ENCODE data around the gene KRT6B. TPM values are rescaled to one million over a fixed set of nuclear protein-coding genes. Genes with fewer than 3 reads are reported as not detected.

Gene KRT6B
- total and polyA plus RNA-seq, 2 of the 8 experiments (the other 6 are each of a cell fraction or from before 2014, with no cell fraction given) = not detected

GRCh38 chr12:52427083-52427482 lies 24.9 kb downstream of the KRT6B start:
- no peaks in the 10 kb centered on the region; a peak in 2 of 7 replicates for H3K4me1 ChIP-seq (replicated peaks in 1 of 4; ENCODE audit: control insufficient read depth in 3 of 4, insufficient read depth in 4 of 4, low read length in 3 of 4)
- H2BK15ac ChIP-seq (ENCODE audit: low read length) = no peak overlapping the region
- no peaks in the 10 kb centered on the region for H3K23me2 ChIP-seq (ENCODE audit: low read depth, low read length)
- no peak overlapping the region for H2AK5ac ChIP-seq (ENCODE audit: low read depth, low read length)
- no peak overlapping the region for H3K4ac ChIP-seq (replicated peaks; ENCODE audit: insufficient read length, low read depth, low read length)
- no peak overlapping the region for H3K27ac ChIP-seq (ENCODE audit: low read depth, low read length)
- TF ChIP-seq SIN3A (conservative IDR thresholded peaks at IDR 0.05 in 1 of 2, IDR thresholded peaks at IDR 0.05 in 1 of 2; ENCODE audit: low read depth in 1 of 2, low read length in 2 of 2) = no peak
- no peak overlapping the region for H2BK120ac ChIP-seq (replicated peaks; ENCODE audit: low read depth, low read length)
- 73% methylated on average over 1 of the region's 1 CpG; no CpG with 5 or more reads in 1 of the 2 experiments for WGBS, 2 experiments (ENCODE audit: extremely low coverage in 1 of 2, insufficient coverage in 1 of 2, insufficient read length in 1 of 2, insufficient replicate concordance in 2 of 2, low coverage in 1 of 2, low lambda C conversion rate in 2 of 2, missing lambda C conversion rate in 1 of 2)
- POLR2A ChIA-PET (ENCODE audit: partially characterized antibody) = no interaction called here
- H2BK20ac ChIP-seq (ENCODE audit: low read length) = no peak overlapping the region
- CTCF ChIA-PET (ENCODE audit: partially characterized antibody) = interaction anchor here (0.6 to 5.1 kb wide), 16 partner anchors 8 to 457 kb away, joined by 3 to 29 read pairs (median 4); partner anchors contain the start of genes KRT5 and KRT82
- no peak overlapping the region for H3K4me3 ChIP-seq (ENCODE audit: extremely low read depth in 1 of 4, insufficient read depth in 2 of 4, low read depth in 3 of 4, low read length in 4 of 4)
- no peak overlapping the region for H3K23ac ChIP-seq (ENCODE audit: insufficient read length)
- no peak overlapping the region for H3K14ac ChIP-seq (ENCODE audit: insufficient read length)
- no peaks in the 10 kb centered on the region for H3K9me3 ChIP-seq (ENCODE audit: insufficient read depth in 2 of 2, low read depth in 1 of 2, low read length in 1 of 2)
- H4K5ac ChIP-seq (ENCODE audit: insufficient read length, low read depth, low read length) = no peak overlapping the region
- H3K4me2 ChIP-seq (ENCODE audit: insufficient read depth in 1 of 2, low read depth in 2 of 2, low read length in 2 of 2) = no peak overlapping the region
- no peak overlapping the region for H2BK5ac ChIP-seq (ENCODE audit: low read depth, low read length)
- H3K36me3 ChIP-seq (ENCODE audit: control insufficient read depth in 2 of 4, insufficient read depth in 4 of 4, low read length in 3 of 4) = no peaks in the 10 kb centered on the region
- H3K9ac ChIP-seq (replicated peaks in 1 of 4; ENCODE audit: extremely low read depth in 1 of 4, low read depth in 3 of 4, low read length in 3 of 4) = no peak overlapping the region
- no peaks in the 10 kb centered on the region; a peak in 1 of 7 replicates for H3K27me3 ChIP-seq (replicated peaks in 1 of 4; ENCODE audit: control insufficient read depth in 3 of 4, extremely low read depth in 1 of 4, insufficient read depth in 3 of 4, low read length in 3 of 4)
- no peak overlapping the region for H2BK12ac ChIP-seq (ENCODE audit: low read depth, low read length)
- H3K79me1 ChIP-seq (ENCODE audit: low read depth, low read length) = no peaks in the 10 kb centered on the region
- H4K91ac ChIP-seq (replicated peaks; ENCODE audit: insufficient read length, low read length) = no peak overlapping the region
- no peak overlapping the region for H2AFZ ChIP-seq (ENCODE audit: low read length)
- FAIRE-seq (no peak), DNase-seq (ENCODE audit: low read depth in 1 of 2, low spot score in 2 of 2) (no peak)
- H3K18ac ChIP-seq (ENCODE audit: extremely low read depth, low read length) = no peak overlapping the region
- H4K8ac ChIP-seq (ENCODE audit: extremely low read depth, insufficient read depth, low read length) = no peak overlapping the region
- H4K20me1 ChIP-seq (replicated peaks in 1 of 2; ENCODE audit: control insufficient read depth in 1 of 2, insufficient read depth in 2 of 2, low read length in 2 of 2) = no peaks in the 10 kb centered on the region
- H3K79me2 ChIP-seq (ENCODE audit: control insufficient read depth in 1 of 2, insufficient read depth in 2 of 2, low read length in 2 of 2) = no peaks in the 10 kb centered on the region
- H3K56ac ChIP-seq (replicated peaks; ENCODE audit: insufficient read length, low read depth, low read length) = no peak overlapping the region
